ENCODE data around the gene MYO5B. TPM values are rescaled to one million over a fixed set of nuclear protein-coding genes. Genes with fewer than 3 reads are reported as not detected.

MYO5B gene
- polyA plus RNA-seq, 2 of the 4 experiments (the other 2 are of a cell fraction) = 6.4 to 18.4 TPM

- CTCF ChIA-PET = interaction anchor here (1.5 to 3.5 kb wide), 3 partner anchors 15 to 333 kb away, joined by 3 to 17 read pairs (median 6); no protein-coding TSS in a partner anchor
- WGBS (ENCODE audit: missing lambda C conversion rate) = 80% methylated on average over 6 of the region's 6 CpGs
These were observed 350.9 kb downstream of the MYO5B start for GRCh38 chr18:49843778-49844625.

GRCh38 chr18:49843131-49843530 lies 351.8 kb downstream of the MYO5B start:
- Histone ChIP-seq H3K4me1 (peaks cover 16% of the 10 kb centered on the region), H3K4me2 (no peak overlapping the region), H3K27ac (no peak overlapping the region), H3K9me3 (no peaks in the 10 kb centered on the region), H3K4me3 (no peak overlapping the region)
- CTCF ChIA-PET = interaction anchor here (1.9 kb wide), 1 partner anchor 333 kb away, joined by 6 read pairs; no protein-coding TSS in a partner anchor
- no peak for TF ChIP-seq EP300 (IDR thresholded peaks at IDR 0.05)
- TF ChIP-seq TFCP2L1 (CRISPR knock-in tag; IDR thresholded peaks at IDR 0.05) = no peak
- no peak for TF ChIP-seq EHF (CRISPR knock-in tag; IDR thresholded peaks at IDR 0.05)
- no peak for TF ChIP-seq HEYL (CRISPR knock-in tag; IDR thresholded peaks at IDR 0.05)
- FAIRE-seq (no peak), ATAC-seq (no peak), DNase-seq (ENCODE audit: low read depth in 1 of 2, low spot score in 1 of 2) (no peak)
- WGBS (ENCODE audit: missing lambda C conversion rate) = 92% methylated on average over 6 of the region's 10 CpGs
- POLR2A ChIA-PET = no interaction called here

More at GRCh38 chr18:49843778-49844625, 350.9 kb downstream of the MYO5B start:
- Histone ChIP-seq H3K27ac (no peak overlapping the region), H3K4me1 (peaks cover 16% of the 10 kb centered on the region), H3K4me3 (no peak overlapping the region), H3K9me3 (no peaks in the 10 kb centered on the region), H3K4me2 (no peak overlapping the region)
- no peak for DNase-seq (ENCODE audit: low read depth in 1 of 2, low spot score in 1 of 2)
- POLR2A ChIA-PET = interaction anchor here (0.7 kb wide), 1 partner anchor 10 kb away, joined by 3 read pairs; no protein-coding TSS in a partner anchor
- ATAC-seq = no peak
- no peak for FAIRE-seq
- no peak for TF ChIP-seq MYC (IDR thresholded peaks at IDR 0.05; ENCODE audit: borderline replicate concordance, low read length)
- TF ChIP-seq RAD21 (conservative IDR thresholded peaks at IDR 0.05 in 1 of 2, IDR thresholded peaks at IDR 0.05 in 1 of 2) = no peak
- no peak for TF ChIP-seq RFX5 (IDR thresholded peaks at IDR 0.05)
- no peak for TF ChIP-seq ZFP36 (IDR thresholded peaks at IDR 0.05; ENCODE audit: borderline replicate concordance, partially characterized antibody)
- no peak for TF ChIP-seq SREBF2 (IDR thresholded peaks at IDR 0.05)
- no peak for TF ChIP-seq SMC3 (IDR thresholded peaks at IDR 0.05)
- no peak for TF ChIP-seq ZC3H11A (IDR thresholded peaks at IDR 0.05)
- TF ChIP-seq POLR2AphosphoS2 (conservative IDR thresholded peaks at IDR 0.05; ENCODE audit: low read length) = no peak
- TF ChIP-seq TFCP2L1 (CRISPR knock-in tag; IDR thresholded peaks at IDR 0.05) = no peak
- no peak for TF ChIP-seq EP300 (IDR thresholded peaks at IDR 0.05)
- TF ChIP-seq, protein P1, sequence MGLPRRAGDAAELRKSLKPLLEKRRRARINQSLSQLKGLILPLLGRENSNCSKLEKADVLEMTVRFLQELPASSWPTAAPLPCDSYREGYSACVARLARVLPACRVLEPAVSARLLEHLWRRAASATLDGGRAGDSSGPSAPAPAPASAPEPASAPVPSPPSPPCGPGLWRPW (IDR thresholded peaks at IDR 0.05) = no peak
- TF ChIP-seq, protein P2, sequence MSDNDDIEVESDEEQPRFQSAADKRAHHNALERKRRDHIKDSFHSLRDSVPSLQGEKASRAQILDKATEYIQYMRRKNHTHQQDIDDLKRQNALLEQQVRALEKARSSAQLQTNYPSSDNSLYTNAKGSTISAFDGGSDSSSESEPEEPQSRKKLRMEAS (IDR thresholded peaks at IDR 0.05) = no peak
- TF ChIP-seq PHF8 (IDR thresholded peaks at IDR 0.05; ENCODE audit: borderline replicate concordance, low read depth) = no peak
- TF ChIP-seq JUN (IDR thresholded peaks at IDR 0.05) = no peak
- TF ChIP-seq, protein P3, sequence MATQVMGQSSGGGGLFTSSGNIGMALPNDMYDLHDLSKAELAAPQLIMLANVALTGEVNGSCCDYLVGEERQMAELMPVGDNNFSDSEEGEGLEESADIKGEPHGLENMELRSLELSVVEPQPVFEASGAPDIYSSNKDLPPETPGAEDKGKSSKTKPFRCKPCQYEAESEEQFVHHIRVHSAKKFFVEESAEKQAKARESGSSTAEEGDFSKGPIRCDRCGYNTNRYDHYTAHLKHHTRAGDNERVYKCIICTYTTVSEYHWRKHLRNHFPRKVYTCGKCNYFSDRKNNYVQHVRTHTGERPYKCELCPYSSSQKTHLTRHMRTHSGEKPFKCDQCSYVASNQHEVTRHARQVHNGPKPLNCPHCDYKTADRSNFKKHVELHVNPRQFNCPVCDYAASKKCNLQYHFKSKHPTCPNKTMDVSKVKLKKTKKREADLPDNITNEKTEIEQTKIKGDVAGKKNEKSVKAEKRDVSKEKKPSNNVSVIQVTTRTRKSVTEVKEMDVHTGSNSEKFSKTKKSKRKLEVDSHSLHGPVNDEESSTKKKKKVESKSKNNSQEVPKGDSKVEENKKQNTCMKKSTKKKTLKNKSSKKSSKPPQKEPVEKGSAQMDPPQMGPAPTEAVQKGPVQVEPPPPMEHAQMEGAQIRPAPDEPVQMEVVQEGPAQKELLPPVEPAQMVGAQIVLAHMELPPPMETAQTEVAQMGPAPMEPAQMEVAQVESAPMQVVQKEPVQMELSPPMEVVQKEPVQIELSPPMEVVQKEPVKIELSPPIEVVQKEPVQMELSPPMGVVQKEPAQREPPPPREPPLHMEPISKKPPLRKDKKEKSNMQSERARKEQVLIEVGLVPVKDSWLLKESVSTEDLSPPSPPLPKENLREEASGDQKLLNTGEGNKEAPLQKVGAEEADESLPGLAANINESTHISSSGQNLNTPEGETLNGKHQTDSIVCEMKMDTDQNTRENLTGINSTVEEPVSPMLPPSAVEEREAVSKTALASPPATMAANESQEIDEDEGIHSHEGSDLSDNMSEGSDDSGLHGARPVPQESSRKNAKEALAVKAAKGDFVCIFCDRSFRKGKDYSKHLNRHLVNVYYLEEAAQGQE (IDR thresholded peaks at IDR 0.05) = no peak

GRCh38 chr18:49842656-49843055 lies 352.3 kb downstream of the MYO5B start:
- H3K9me3 ChIP-seq = no peaks in the 10 kb centered on the region
- no peak overlapping the region for H3K4me3 ChIP-seq
- ATAC-seq = no peak
- no peak overlapping the region for H3K27ac ChIP-seq
- CTCF ChIA-PET = interaction anchor here (1.9 kb wide), 1 partner anchor 332 kb away, joined by 6 read pairs; no protein-coding TSS in a partner anchor
- FAIRE-seq = no peak
- no peak overlapping the region for H3K4me2 ChIP-seq
- WGBS (ENCODE audit: missing lambda C conversion rate) = 83% methylated on average over 3 of the region's 4 CpGs
- no peak for TF ChIP-seq POLR2A (IDR thresholded peaks at IDR 0.05; ENCODE audit: low read length)
- TF ChIP-seq HOXA7 (CRISPR knock-in tag; IDR thresholded peaks at IDR 0.05) = no peak
- TF ChIP-seq RCOR1 (IDR thresholded peaks at IDR 0.05; ENCODE audit: low read depth, low read length) = no peak
- TF ChIP-seq ESRRA (IDR thresholded peaks at IDR 0.05; ENCODE audit: borderline replicate concordance, low read length) = no peak
- no peak for TF ChIP-seq EP300 (IDR thresholded peaks at IDR 0.05)
- TF ChIP-seq HDAC2 (IDR thresholded peaks at IDR 0.05) = no peak
- TF ChIP-seq PHF8 (IDR thresholded peaks at IDR 0.05; ENCODE audit: borderline replicate concordance, low read depth) = no peak
- no peak for TF ChIP-seq JUN (IDR thresholded peaks at IDR 0.05)
- no peak for TF ChIP-seq SREBF2 (IDR thresholded peaks at IDR 0.05)
- no peak for TF ChIP-seq USF2 (IDR thresholded peaks at IDR 0.05)
- no peak for TF ChIP-seq NPAS2 (CRISPR knock-in tag; IDR thresholded peaks at IDR 0.05; ENCODE audit: borderline replicate concordance)
- TF ChIP-seq, protein P4, sequence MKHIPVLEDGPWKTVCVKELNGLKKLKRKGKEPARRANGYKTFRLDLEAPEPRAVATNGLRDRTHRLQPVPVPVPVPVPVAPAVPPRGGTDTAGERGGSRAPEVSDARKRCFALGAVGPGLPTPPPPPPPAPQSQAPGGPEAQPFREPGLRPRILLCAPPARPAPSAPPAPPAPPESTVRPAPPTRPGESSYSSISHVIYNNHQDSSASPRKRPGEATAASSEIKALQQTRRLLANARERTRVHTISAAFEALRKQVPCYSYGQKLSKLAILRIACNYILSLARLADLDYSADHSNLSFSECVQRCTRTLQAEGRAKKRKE (CRISPR knock-in tag; IDR thresholded peaks at IDR 0.05; ENCODE audit: low read depth) = no peak
- TF ChIP-seq CHD2 (IDR thresholded peaks at IDR 0.05; ENCODE audit: low read length, partially characterized antibody) = no peak
- no peak for TF ChIP-seq RARB (CRISPR knock-in tag; IDR thresholded peaks at IDR 0.05)
- TF ChIP-seq EHMT2 (IDR thresholded peaks at IDR 0.05; ENCODE audit: low read depth) = no peak
- no peak for TF ChIP-seq FOXS1 (CRISPR knock-in tag; IDR thresholded peaks at IDR 0.05)
- POLR2A ChIA-PET = no interaction called here
- peaks cover 19% of the 10 kb centered on the region for H3K4me1 ChIP-seq
- DNase-seq (ENCODE audit: low read depth in 1 of 2, low spot score in 1 of 2) = no peak

All from A549 (cell line).